Activated T-helper 1 cell treated with Interleukin-2 at 50 U/mL for 16 hours (primary cell): Measurements from ENCODE around the gene GRK6.

Source experiments
- DNase-seq: peaks from one replicate; pipeline ENCODE4 v3.0.0-alpha.2; 2020; ENCODE audit warnings: low read depth

The GRK6 gene

DNA sequence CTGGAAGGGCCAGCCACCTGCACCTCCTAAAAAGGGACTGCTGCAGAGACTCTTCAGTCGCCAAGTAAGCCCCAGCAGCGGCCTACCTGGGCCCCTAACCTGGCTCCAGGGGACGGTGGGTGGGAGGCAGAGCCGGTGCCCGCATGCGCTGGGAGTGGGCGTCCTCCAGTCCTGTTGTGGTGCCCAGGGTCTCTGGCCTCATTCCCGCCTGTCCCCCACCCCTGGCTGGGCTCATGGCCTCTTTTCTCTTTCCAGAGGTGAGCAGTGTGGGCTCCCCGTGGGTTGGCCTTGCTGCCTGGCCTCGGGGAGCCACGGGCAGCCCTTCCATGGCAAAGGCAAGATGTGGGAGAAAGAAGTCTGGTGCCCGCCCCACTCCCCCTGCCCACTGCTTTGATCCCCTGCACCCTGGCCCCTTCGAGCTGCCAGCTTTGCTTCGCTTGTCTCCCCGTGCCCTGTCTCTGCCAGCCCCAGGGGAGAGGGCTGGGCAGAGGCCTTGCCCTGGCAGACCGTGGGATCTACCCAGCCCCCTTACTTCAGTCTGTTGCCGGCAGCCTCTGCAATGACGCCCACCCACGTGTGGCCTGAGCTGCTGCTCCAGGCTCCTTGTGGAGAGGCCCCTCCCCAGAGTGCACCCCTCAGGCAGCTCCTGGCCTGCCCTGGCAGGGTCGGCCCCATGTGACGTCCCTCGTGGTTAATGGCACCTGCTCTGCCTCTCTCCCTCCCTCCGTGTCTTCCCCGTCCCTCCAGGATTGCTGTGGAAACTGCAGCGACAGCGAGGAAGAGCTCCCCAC lies 14.7 kb downstream of the GRK6 start:
- no peak for DNase-seq

DNA sequence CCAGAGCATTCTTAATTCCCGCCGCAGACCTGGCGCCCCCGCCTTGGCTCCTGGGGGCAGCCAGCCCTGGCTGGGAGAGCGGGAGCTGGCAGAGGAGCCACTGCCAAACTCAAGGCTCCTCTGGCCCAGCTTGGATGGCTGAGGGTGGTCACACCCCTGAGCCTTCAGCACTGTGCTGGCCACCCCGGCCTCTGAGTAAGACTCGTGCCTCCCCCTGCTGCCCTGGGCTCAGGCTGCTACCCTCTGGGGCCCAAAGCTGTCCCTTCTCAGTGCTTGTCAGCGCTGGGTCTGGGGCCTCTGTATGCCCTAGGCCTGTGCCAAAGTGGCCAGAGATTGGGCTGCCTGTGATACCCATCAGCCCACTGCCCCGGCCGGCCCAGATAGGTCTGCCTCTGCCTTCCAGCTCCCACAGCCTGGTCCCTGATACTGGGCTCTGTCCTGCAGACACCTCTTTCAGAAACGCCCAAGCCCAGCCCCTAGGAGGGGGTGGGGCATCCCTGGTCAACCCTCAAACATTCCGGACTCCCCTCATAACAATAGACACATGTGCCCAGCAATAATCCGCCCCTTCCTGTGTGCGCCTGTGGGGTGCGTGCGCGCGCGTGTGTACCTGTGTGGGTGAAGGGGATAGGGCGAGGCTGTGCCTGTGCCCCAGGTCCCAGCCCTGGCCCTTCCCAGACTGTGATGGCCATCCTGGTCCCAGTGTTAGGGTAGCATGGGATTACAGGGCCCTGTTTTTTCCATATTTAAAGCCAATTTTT lies 15.8 kb downstream of the GRK6 start:
- DNase-seq = no peak

DNA sequence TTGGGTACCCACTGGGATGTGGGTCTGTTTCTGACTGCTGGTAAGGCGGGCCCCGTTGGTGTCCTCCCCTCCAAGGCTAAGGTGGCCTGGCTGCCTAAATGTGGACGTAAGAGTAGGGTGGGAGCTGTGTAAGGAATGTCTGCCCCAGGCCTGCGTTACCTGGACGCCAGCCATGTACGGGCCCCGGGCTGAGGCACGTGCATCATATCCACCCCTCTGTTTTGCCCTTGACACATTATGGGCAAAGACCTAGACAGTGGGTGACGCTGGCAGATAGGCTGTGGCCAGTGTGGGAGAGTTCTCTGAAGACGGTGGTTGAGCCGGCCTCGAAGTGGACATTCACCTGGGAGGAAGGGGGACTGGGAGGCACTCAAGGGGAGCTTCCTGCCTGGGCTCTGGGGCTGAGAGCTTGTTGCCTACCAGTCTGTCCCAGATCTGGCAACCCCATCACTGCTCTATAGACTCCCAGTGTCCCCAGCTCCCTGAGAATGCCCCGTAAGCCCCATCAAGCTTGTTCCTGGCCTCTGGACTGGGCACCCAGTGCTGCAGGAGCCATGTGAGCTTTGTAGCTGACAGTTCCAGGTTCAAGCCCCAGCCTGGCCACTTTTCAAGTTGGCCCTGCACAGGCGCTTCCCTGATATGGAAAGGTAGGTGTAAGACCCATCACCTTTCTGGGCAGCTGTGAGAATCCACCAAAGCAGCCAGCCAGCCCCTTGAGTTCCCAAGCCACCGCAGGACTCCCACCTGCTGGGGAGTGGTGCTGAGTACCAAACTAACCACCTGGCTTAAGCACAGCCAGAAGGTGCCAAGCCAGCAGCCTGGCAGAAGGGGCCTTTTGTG lies 16.9 kb downstream of the GRK6 start:
- DNase-seq = no peak

DNA sequence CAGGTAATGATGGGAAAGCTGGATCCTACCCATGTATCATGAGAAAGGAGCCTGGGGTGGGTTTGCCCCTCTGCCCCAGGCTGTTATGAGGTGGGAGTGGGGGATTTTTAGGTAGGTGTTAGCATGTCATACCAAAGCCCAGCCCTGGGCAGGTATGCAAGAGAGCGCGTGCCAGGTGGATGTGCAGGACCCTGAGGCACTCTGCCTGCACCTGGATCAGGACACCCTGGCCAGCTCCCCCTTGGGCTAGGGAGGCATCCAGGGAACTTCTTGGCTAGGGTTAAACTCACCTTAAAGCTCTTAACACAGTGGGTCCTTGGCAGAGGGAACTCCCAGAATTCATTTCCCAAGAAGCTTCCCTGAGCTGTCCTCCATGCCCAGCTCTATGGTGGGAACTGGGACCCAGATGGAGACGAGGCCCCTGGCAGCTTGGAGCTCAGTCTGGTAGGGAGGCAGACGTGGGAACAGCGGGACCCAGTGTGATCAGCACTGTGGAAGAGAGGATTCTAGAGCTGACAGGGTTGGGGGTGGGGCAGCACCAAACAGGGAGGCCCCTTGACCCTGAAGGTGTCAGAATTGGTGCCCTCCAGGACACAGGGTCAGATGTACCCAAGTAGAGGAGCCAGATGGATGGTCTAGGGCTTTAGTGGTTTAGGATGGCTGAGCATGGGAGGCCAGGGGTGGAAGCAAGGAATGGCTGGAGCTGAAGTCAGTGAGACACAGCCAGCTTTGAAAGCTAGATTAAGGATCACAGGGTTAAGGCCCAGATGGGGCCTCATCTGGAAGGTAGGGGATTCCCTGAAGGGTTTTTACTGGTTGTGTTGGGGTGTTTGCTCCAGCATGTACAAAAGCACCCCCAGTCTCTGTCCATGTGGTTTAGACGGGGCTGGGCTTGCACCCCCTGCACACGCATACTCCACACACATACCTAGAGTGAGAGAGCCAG lies 17.9 kb downstream of the GRK6 start:
- DNase-seq = no peak

DNA sequence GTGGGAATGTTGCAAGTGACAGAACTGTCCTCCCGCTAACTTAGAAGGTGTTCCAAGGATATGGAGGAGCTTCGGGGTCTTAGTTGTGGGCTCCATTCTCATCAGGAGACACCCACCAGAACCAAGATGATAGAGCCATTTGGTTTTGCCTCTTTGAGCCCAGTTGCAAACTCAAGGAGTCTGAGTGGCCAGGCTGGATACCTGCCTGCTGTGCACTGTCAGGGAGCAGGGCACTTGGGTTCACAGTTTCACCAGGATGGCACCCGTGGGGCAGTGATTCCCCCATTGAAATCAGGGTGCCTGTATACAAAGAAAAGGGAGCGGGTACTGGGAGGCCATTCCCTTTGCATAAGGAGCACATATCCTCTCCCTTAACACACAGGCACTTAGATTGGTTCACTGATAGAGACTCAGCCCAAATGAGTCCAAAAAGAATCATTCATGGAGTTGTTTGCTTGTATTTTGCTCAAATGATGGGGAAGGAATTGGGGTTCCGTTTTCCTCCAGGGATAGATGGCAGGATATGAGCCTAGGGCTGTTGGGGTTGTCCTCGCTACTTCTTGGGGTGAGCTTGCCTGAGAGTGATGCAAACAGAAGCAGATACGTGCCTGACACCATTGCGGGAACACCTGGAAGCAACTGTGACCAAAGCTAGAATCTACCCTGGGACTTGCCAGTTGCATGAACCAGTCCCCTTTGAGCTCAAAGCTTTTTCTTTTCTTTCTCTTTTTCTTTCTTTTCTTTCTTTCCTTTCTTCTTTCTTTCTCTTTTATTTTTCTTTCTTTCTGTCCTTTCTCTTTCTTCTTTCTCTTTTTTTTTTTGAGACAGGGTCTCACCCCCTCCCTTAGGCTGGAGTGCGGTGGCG lies 18.8 kb downstream of the GRK6 start:
- DNase-seq = no peak

DNA sequence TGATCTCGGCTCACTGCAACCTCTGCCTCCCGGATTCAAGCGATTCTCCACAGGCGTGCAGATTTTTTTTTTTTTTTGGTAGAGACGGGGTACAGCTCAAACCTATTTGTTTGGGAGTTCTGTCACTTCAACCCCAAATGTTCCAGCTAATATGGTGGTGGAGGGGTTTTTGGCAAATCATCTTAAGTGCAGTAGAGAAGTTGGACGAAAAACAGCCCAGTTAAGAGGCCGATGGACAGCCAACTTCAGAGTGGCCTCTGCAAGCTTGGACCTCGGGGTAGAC lies 19.4 kb downstream of the GRK6 start:
- no peak for DNase-seq

DNA sequence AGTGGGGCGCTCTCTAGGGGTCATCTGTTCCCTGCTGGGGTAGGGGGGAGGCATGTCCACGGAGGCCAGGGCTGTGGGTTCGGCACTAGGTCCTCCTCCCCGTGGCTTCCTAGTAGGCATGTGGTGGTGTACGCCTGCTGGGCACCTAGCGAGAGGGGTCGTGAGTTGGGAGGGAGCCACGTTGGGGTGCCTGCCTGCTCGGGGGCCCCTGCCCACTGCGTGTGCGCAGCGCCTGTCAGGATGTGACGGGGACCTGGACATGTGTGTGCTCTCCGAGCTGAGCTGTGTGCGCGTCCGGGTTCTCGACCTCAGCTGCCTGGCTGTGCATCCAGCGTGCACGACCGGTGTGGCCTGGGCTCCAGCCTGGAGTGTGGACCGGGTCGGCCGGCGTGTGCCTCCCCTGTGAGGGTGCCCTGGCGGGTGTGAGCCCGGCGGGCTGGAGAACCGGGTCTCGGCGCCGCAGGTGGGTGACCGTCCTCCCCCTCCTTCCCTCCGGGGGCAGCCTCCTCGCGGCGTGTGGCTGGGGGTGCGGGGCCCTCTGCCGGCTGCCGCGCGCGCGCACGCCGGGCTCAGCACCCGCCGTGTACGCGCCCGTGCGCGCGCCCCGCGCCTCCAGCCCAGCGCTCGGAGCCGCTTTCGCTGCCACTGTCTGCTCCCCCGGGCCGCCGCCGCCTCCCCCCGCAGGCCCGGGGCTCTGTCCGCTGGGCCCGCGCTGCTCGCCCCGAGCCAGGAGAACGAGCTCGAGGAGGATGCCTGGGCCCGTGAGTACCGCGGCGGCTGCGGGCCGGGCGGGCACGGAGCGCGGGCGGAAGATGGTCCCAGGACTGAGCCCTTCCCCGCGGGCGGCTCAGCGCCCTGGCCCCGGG lies 20.0 kb downstream of the GRK6 start, which contains the start of gene PRR7:
Gene PRR7 (plus strand): TSS at position 615 of the 866 bp plus-strand sequence. CDS start 8,254 bp downstream, outside the sequence.
- DNase-seq = peak; percentile 69

DNA sequence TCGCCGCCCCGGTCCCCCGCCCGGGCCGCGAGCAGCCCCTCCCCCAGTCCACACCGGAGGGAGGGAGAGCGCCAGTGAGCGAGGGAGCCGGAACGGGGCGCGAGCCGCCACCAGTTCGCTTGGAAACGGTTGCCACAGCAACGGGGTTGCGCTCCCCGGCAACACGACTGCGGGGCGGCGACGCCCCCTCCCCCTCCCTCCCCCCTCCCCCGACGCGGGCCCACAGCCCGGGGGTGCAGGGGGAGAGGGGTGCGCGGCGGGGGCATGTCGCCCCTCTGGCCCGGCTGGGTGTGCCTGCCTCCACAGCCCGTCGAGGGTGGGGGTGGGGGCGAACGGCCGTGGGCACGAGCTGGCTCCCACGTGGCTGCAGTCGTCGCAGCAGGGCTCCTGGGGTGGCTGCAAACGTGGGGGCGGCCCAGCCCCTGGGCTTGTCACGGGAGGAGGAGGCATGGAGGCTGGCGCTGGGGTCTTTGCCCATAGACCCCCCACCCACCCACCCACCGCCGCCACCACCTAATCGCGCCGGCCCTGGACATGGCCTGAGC lies 20.7 kb downstream of the GRK6 start:
- DNase-seq = peak; percentile 68

DNA sequence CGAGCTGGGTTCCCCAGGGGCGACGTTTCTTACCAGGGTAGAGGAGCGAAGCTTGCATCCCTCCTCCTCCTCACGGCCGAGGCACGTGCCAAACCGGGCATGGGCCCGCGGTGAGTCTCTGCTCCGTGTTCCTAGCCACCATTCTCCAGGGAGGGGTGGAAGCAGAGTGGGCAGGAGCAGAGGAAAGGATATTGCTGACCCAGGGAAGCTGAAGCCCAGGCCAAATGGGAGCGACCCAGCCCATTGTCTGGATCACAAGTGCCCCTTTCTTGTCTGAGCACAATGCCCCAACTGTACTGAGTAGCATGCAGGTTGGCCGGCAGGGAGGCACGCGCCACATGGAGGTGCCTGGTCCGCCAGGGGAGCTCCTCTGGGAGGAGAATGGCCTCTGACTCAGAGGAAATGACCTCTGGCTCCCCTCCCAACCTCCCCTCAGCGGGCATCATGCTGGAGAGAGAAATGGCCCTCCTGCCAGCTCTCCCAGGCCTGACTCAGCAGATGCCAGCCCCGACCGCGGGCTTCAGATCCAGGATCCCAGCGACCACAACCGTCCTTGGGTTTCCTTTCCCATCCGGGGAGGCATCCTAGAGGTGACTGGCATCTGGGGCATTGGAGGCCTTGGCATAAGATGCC lies 21.3 kb downstream of the GRK6 start:
- DNase-seq = no peak

DNA sequence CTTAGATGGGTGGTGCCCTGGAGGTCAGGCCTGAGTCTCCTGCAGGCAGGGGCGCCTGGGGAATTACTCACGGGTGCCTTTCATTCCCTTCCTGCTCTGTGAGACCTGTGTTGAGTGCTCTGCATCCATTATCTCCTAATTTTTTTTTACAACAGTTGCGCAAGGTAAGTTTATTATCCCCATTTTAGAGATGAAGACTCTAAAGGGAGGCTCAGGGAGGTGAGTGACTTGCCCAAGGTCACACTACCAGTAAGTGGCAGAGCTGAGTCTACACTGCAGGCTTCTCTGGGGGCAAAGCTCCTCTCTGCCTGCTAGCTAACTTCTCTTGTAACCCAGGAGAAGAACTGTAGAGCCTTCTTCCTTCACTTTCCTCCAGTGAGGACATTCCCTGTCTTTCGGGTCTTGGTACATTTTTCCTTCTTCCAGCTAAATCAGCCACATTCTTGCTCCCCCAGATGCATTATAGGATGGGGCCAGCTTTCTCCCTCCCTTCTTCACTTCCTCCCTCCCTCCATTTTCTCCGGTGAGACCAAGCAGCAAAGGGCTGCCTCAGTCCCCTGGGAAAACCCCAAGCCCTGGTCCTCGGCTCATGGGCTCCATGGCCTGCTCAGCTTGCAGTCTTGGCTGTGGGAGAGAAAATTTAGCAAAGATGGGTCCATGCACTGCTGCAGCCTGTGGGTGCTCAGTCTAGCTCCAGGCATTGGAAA lies 21.9 kb downstream of the GRK6 start:
- DNase-seq = no peak

DNA sequence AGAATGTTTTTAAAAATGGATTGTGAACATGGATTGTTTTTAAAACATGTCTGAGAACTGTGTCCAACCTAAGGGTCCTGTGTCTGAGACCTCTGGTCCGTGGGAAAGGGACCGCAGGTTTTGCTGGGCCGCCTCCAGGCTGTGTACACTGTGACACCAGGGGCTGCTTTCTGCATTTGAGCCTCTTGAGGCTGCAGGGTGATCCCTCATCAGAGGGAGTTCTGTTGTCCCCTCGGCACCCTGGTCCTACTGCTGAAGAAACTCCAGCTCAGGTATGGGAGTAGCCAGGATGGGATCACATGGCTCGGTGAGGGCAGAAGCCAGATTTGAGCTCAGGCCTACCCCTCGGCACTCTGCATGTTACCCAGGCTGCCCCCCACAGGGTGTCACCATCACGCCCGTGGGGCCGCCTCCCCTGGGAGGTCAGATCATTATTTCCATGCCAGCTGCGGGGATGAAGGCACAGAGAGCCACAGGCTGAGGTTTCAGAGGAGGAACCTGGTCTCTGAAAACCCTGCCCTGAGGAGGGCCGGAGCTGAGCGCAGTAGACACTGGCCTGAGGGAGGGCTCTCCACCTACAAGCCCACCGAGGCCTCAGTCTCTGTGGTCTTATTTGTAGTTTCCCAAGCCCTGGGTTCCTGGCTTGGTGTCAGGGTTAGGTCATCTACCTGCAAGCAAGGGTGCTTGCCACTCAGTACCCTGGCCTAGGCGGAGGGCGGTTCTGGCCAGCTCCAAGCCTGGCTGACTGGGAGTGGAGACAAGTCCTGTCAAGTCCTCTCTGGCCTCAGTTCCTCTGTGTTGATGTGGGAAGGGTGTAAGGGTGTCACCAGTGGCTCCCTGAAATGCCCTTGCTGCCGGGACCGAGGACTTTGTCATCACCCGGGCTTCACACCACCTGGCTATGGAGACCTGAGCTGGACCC lies 22.9 kb downstream of the GRK6 start:
- DNase-seq = no peak

DNA sequence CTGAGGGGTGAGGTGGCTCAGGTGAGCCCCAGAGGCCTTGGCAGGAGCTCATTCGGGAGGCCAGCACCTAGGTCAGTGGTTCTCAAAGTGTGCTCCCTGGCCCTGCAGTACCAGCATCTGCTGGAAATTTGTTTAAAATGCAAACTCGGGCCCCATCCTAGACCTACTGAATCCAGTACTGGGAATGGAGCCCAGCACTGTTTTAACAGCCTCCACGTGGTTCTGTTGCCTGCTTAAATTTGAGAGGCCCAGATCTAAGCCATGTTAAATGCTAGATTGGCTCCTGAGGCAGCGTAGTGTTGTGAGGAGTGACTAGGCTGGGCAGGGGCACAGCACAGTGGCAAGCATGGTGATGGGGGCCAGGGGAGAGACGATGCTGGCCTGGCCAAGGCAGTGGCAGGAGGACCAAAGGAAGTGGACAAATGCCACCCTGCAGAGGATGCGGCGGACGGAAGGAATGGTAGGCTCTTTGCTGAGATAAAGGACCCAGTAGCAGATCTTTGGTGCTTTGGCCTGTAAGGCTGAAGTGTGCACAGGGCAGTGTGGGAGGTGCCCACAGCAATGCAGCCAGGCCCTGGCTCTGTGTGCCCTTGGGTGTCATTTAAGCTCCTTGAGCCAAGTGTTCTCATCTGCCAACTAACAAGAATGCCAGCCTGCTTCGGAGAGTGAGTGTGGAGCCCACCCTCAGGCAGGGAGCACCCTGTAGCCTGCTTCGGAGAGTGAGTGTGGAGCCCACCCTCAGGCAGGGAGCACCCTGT lies 24.4 kb downstream of the GRK6 start:
- no peak for DNase-seq

DNA sequence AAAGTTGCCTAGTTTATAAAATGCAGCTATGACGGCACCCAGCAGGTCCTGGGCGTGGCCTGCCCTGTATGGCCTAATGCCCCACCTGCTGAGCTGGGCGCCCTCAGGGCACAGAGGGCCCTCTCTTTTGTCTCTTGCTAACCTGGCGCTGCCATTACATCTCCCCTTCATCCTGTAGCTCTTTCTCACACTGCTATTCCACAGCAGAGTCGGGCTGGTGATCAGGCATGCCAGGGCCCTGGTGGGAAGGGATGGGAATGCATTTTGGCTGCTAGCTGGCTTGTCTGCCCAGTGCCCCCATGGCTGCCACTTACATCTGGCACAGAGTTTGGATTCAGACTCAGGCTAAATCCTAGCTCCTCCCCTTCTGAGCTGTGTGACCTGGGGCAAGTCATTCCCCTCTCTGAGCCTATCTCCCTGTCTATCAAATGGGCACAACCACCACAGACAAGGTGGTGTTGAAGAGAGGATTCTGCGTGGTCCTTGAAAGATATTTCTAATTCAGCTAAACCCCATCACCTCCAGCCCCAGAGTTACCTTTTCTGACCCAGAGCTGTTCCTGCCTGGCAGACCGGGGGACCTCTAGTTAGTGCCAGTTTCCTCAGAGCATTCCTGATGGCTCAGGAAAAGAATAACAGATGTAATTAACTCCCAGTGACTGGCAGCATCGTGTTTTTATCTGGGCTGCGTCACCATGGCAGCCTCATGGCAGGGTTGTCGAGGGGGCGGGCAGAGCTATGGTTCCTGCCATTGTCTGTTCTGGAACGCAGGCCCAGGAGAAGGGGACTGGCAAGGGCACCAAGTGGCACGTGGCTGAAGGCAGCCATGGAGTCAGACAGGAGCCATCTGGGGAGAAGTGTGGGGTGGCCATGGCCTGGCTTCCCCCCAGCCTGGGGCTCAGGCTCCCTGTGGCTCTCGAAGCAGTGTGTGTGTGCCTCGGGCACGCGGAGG lies 26.5 kb downstream of the GRK6 start:
- DNase-seq = no peak

DNA sequence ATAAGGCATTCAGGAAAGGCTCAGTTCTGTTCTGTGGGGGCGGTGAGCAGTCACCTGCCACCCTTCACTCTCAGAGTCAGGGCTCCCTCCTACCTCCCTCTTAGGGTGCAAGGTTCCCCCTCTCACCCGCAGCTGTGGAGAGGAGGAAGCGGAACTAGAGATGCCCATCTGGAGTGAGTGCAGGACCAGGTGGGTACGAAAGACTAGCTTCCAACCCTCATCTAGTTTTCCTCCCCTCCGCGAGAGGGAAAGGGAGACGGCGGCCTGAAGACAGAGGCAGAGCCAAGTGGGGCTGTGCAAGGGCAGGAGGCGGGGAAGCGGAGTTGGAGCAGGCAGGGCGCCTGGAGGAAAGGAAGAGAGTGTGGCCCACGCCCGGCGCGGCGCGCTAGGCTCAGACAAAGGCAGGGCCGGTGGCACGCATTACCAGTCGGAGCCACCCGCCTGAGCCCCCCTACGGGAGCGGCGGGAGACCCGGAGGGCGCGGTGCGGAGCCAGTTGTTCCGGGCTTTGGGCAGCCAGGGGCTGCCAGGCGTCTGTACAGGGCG lies 27.4 kb downstream of the GRK6 start:
- DNase-seq = no peak
